Upper lobe of left lung (tissue), 6 donors: ENCODE data around the gene UFL1. TPM values are rescaled to one million over a fixed set of nuclear protein-coding genes. Genes with fewer than 3 reads are reported as not detected.
A peak's percentile ranks its signal among the peaks of the same experiment; 100 is the strongest.

Experiments
- ATAC-seq, 2 donors: fragments of 200-7000 bp; cut with Tn5 transposase; one replicate each; pipeline ENCODE4 v1.9.1; 2022; ENCODE audit warnings: mild to moderate bottlenecking in 2 of 2, moderate library complexity in 2 of 2; ENCODE audit not compliant: low FRiP score in 2 of 2
- DNase-seq, 2 donors: peaks; one replicate each; pipeline ENCODE4 v3.0.0-alpha.2; 2019 to 2020
- H3K27ac ChIP-seq, 4 donors: fragments of 200-600 bp; sonication (generic); one replicate each; pipeline ENCODE4 v1.5.1; 2016 to 2019
- H3K27me3 ChIP-seq, 4 donors: fragments of 200-600 bp; sonication (generic); one replicate each; pipeline ENCODE4 v1.5.1; 2017 to 2019
- H3K36me3 ChIP-seq, 4 donors: fragments of 200-600 bp; sonication (generic); one replicate each; pipeline ENCODE4 v1.5.1; 2016 to 2019
- H3K4me1 ChIP-seq, 4 donors: fragments of 200-600 bp; sonication (generic); one replicate each; pipeline ENCODE4 v1.5.1; 2018 to 2019
- H3K4me3 ChIP-seq, 4 donors: fragments of 200-600 bp; sonication (generic); one replicate each; pipeline ENCODE4 v1.5.1; 2017 to 2019; ENCODE audit warnings: mild to moderate bottlenecking in 2 of 4, moderate library complexity in 1 of 4
- H3K9me3 ChIP-seq, 4 donors: fragments of 200-600 bp; sonication (generic); one replicate each; pipeline ENCODE4 v1.5.1; 2018 to 2019
- EP300 ChIP-seq, 4 donors: sonication (generic); formaldehyde crosslinking; IDR thresholded peaks; one replicate each; pipeline ENCODE4 v1.5.1; 2017; ENCODE audit warnings: antibody characterized with exemption in 4 of 4, control low read depth in 2 of 4
- POLR2A ChIP-seq, 4 donors: fragments of 450-650 bp; IDR thresholded peaks; one replicate each; pipeline ENCODE4 v1.5.1; 2016 to 2017; ENCODE audit warnings: antibody characterized with exemption in 4 of 4, mild to moderate bottlenecking in 2 of 4
- POLR2AphosphoS5 ChIP-seq, 2 donors: sonication (generic); formaldehyde crosslinking; IDR thresholded peaks; one replicate each; pipeline ENCODE4 v1.5.1; 2017; ENCODE audit warnings: antibody characterized with exemption in 2 of 2
- WGBS, 2 donors: methylation state at CpG; one replicate each; pipeline ENCODE4 v1.1.5; 2017 to 2018; 5-methylcytosine and 5-hydroxymethylcytosine counted together
- total RNA-seq, 6 donors: library from RNA; depleted of rRNA in 4 of 6; stranded (reverse); fragments of >200 nt in 4 of 6; gene quantifications; one replicate each; pipeline versions ENCODE4 v1.1.0 to v1.2.1, GENCODE V29; 2016 to 2021
- TF ChIP-seq, protein P1 (sequence below), 6 experiments: fragments of 450-650 bp in 4 of 6; fragments of 200-600 bp in 2 of 6; sonication (generic) in 2 of 6; IDR thresholded peaks; one replicate each; pipeline ENCODE4 v1.5.1; 2016 to 2019; ENCODE audit warnings: antibody characterized with exemption in 6 of 6
- donor health status: DM: no; HTN: no; CAD: no; lungs with moderate emphysema.
- donor health status: DM: no; HTN: yes; CAD: no; lungs with severe emphysema.

Gene UFL1
- total RNA-seq, 6 donors from 2014 or later: 5.9 to 37.5 (median 17.7) TPM

DNA sequence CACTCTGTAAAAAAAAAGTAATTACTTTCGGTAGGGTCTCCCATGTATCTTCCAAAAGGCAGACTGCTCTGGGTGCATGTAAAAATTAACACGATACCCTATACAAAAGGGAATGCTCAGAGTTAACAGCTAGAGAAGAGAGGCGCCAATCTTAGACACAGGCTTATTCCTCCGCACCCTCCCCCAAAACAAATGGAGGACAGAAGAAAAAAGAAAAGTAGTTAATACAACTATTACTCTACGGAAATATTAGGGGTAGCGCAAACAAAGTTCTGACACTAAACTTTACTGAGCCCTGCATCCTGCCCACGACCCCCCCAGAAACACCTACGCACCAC, 331 bp upstream of the UFL1 start:
- peaks cover 13 to 16% (median 15%) of the 10 kb centered on the region in 4 donors for H3K4me1 ChIP-seq
- no peak for DNase-seq
- no peaks in the 10 kb centered on the region for H3K27me3 ChIP-seq
- 0% methylated on average over 8 of the region's 8 CpGs for WGBS, 2 donors
- H3K4me3 ChIP-seq: peak overlapping the region; percentile 48 to 76 (median 63)
- TF ChIP-seq POLR2AphosphoS5 (IDR thresholded peaks at IDR 0.05) (no peak), EP300 (IDR thresholded peaks at IDR 0.05) (no peak), POLR2A (IDR thresholded peaks at IDR 0.05) (no peak)
- TF ChIP-seq, protein P1, sequence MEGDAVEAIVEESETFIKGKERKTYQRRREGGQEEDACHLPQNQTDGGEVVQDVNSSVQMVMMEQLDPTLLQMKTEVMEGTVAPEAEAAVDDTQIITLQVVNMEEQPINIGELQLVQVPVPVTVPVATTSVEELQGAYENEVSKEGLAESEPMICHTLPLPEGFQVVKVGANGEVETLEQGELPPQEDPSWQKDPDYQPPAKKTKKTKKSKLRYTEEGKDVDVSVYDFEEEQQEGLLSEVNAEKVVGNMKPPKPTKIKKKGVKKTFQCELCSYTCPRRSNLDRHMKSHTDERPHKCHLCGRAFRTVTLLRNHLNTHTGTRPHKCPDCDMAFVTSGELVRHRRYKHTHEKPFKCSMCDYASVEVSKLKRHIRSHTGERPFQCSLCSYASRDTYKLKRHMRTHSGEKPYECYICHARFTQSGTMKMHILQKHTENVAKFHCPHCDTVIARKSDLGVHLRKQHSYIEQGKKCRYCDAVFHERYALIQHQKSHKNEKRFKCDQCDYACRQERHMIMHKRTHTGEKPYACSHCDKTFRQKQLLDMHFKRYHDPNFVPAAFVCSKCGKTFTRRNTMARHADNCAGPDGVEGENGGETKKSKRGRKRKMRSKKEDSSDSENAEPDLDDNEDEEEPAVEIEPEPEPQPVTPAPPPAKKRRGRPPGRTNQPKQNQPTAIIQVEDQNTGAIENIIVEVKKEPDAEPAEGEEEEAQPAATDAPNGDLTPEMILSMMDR (IDR thresholded peaks at IDR 0.05): no peak
- H3K9me3 ChIP-seq: no peaks in the 10 kb centered on the region
- H3K36me3 ChIP-seq: peaks cover 0 to 11% (median 7%) of the 10 kb centered on the region in 4 donors
- ATAC-seq: peak in 1 of 2 donors; percentile 56
- H3K27ac ChIP-seq: peak overlapping the region; percentile 94 to 97 (median 96)

DNA sequence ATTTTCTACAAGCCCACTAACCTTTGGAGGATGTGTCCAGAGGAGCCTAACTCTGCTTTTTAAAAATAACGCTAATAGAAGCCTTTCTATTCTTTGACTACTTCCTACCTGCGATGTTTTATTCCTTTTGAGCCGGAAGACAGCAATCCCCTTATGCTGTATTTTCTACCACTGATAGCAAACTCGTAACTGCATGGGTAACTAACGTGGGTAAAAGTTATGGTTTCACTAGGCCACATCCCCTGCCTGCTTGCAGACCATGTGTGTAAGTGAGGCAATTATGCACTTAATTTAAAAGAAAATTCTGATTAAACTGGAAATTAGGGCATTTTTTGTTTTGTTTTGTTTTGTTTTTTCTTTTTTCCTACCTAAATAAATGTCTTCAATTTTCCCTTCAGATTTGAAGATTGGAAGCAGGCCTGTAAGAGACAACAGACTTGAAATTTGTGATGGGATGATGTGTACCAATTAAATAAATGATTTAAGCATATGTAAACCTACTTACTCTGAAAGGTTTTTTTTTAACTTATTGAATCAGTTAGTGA, 931 bp downstream of the UFL1 start:
- no peaks in the 10 kb centered on the region for H3K9me3 ChIP-seq
- H3K4me1 ChIP-seq: peaks cover 13 to 16% (median 15%) of the 10 kb centered on the region in 4 donors
- 1 to 2% methylated on average over 5 of the region's 5 CpGs for WGBS, 2 donors
- H3K36me3 ChIP-seq: peaks cover 0 to 23% (median 8%) of the 10 kb centered on the region in 4 donors
- DNase-seq (no peak), ATAC-seq (peak in 1 of 2 donors; percentile 11)
- no peaks in the 10 kb centered on the region for H3K27me3 ChIP-seq
- peak overlapping the region; percentile 43 to 76 (median 63) for H3K4me3 ChIP-seq
- TF ChIP-seq, protein P1 (IDR thresholded peaks at IDR 0.05): no peak
- TF ChIP-seq POLR2A (IDR thresholded peaks at IDR 0.05) (no peak), POLR2AphosphoS5 (IDR thresholded peaks at IDR 0.05) (no peak)
- H3K27ac ChIP-seq: peak overlapping the region; percentile 94 to 97 (median 96)

DNA sequence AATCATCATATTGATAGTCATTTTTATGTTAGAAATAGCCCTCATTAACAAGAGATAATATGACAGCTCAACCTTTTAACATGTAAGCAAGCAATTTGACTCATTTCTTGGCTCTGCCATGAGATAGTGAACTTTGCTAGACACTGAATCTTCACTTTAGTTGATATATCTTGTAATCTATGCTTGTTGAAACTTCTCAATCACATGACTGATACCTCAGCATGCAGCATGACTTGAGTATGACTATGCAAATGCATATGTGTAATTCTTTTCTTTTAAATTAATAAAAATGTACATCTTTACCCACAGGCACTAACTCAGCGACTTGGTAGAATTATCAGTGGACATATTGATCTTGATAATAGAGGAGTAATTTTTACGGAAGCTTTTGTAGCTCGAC, 6.6 kb downstream of the UFL1 start:
- TF ChIP-seq POLR2A (IDR thresholded peaks at IDR 0.05) (no peak), EP300 (IDR thresholded peaks at IDR 0.05) (no peak), POLR2AphosphoS5 (IDR thresholded peaks at IDR 0.05) (no peak)
- TF ChIP-seq, protein P1 (IDR thresholded peaks at IDR 0.05): no peak
- H3K27me3 ChIP-seq: no peaks in the 10 kb centered on the region
- WGBS, 2 donors: 93 to 97% methylated on average over 3 of the region's 3 CpGs
- H3K4me1 ChIP-seq: peaks cover under 1 to 4% (median 4%) of the 10 kb centered on the region in 4 donors
- peaks cover 9 to 77% (median 26%) of the 10 kb centered on the region in 4 donors for H3K36me3 ChIP-seq
- no peak overlapping the region for H3K4me3 ChIP-seq
- no peak overlapping the region for H3K27ac ChIP-seq
- no peak for ATAC-seq
- DNase-seq: no peak
- no peaks in the 10 kb centered on the region for H3K9me3 ChIP-seq

DNA sequence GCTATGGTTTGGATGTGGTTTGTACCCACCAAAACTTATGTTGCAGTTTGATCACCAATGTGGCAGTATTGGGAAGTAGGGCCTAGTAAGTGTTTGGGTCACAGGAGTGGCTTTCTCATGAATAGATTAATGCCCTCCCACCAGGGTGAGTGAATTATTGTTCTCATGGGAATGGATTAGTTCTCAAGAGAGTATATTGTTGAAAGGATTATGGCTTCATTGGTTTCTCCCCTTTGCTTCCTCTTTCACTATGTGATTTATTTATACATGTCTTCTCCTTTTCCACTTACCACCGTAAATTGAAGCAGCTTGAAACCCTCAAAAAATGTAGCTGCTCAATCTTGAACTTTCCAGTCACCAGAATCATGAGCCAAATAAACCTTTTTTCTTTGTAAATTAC, 10.8 kb downstream of the UFL1 start:
- ATAC-seq (no peak), DNase-seq (no peak)
- H3K4me3 ChIP-seq: no peak overlapping the region
- peaks cover 10 to 59% (median 18%) of the 10 kb centered on the region in 4 donors for H3K36me3 ChIP-seq
- WGBS, 2 donors: 56 to 68% methylated on average over 1 of the region's 1 CpG
- TF ChIP-seq, protein P1 (IDR thresholded peaks at IDR 0.05): no peak
- TF ChIP-seq EP300 (IDR thresholded peaks at IDR 0.05) (no peak), POLR2AphosphoS5 (IDR thresholded peaks at IDR 0.05) (no peak), POLR2A (IDR thresholded peaks at IDR 0.05) (no peak)
- no peaks in the 10 kb centered on the region for H3K27me3 ChIP-seq
- no peaks in the 10 kb centered on the region for H3K4me1 ChIP-seq
- H3K9me3 ChIP-seq: no peaks in the 10 kb centered on the region
- H3K27ac ChIP-seq: no peak overlapping the region

DNA sequence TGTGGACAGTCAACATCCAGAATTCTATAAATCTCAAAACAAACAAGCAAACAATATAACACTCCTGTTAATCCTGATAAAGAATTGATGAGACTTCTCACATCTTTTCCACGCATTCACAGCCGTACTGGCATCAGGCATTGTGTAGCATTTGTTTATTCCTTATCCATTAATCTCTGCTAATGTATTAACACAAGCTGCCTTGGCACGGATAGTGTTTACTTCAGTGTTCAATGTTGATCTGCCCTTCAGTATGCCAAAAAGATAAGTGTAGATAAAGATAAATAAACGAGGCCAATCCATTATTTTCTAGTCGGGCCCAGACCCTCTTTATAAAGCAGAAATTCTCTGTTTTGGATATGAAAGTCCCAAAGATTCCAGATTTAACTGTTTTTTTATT, 16.1 kb downstream of the UFL1 start:
- Histone ChIP-seq H3K4me1 (no peaks in the 10 kb centered on the region), H3K27me3 (no peaks in the 10 kb centered on the region), H3K4me3 (no peak overlapping the region), H3K9me3 (no peaks in the 10 kb centered on the region), H3K27ac (no peak overlapping the region), H3K36me3 (peaks cover 5 to 45% (median 22%) of the 10 kb centered on the region in 4 donors)
- ATAC-seq (no peak), DNase-seq (no peak)
- no peak for TF ChIP-seq POLR2A (IDR thresholded peaks at IDR 0.05)
- TF ChIP-seq EP300 (IDR thresholded peaks at IDR 0.05): no peak
- TF ChIP-seq POLR2AphosphoS5 (IDR thresholded peaks at IDR 0.05): no peak
- TF ChIP-seq, protein P1 (IDR thresholded peaks at IDR 0.05): no peak
- 57 to 64% methylated on average over 5 of the region's 5 CpGs for WGBS, 2 donors
